Fibroblast of skin of scalp (primary cell): Measurements from ENCODE around the gene ELAC2.
A peak's percentile ranks its signal among the peaks of the same experiment; 100 is the strongest.
"Not testable (repeated sequence)": the region's sequence is repeated elsewhere in the genome, so short reads cannot be mapped to it uniquely, and the experiment has no call there.

Experiments
- DNase-seq: peaks from one replicate; pipeline ENCODE4 v3.0.0-alpha.2; 2013

ELAC2 gene

DNA sequence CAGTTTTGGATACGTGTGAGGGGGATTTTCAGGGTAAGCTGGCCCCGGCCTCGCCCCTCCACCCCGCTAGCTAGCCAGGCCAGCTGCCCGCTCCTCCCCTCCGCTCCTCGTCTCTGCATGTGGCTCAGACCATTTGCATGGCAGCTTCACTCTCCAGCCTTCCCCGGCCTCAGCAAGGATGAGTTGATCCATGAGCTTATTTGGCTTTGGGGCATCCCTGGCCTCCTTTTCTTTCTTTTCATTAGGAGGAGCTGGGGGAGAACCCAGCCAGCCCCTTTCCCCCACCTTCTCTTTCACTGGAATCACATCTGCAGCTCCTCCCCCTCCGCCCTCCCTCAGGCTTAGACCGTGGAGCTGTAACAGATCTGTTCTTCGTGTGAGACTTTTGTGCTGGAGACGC, 30.7 kb downstream of the ELAC2 start:
- DNase-seq = no peak

DNA sequence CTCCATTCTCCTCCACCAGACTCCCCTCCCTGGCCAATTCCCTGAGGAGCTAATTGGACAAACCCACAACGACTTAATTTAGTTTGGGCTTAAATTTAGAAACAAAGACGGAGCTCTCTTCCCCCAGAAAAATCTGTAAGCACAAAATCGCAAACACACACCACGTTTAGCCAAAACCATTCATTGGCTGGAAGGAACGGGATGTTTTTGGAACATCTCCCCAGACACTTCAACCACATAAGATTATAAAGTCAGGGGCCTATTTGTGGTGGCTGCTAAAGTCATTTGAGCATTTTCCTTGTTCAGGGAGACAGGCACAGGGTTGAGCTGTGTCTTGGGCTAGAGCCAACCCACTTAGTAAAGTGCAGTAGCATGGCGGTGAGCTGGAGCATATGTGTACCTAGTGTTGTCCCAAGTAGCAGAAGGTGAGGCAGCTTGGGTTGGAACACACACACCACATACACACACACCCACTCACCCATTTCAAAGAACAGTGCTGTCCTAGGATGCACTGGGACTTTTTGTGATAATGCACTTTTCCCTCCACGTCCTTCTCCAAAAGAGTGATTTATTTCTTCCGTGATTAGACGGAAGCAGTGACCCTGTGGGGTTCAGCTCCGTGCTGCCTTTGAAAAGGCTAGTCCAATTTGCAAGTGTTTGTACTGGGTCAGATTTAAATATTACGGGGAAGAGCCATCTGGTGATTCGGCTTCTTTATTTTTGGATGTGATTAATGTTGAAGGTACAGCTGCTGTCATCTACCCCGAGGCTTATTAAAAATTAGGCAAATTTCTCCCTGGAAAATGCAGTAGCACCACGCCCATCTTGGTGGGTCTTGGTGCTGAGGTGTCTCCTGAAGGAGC, 32.2 kb downstream of the ELAC2 start:
- DNase-seq = peak; percentile 67

DNA sequence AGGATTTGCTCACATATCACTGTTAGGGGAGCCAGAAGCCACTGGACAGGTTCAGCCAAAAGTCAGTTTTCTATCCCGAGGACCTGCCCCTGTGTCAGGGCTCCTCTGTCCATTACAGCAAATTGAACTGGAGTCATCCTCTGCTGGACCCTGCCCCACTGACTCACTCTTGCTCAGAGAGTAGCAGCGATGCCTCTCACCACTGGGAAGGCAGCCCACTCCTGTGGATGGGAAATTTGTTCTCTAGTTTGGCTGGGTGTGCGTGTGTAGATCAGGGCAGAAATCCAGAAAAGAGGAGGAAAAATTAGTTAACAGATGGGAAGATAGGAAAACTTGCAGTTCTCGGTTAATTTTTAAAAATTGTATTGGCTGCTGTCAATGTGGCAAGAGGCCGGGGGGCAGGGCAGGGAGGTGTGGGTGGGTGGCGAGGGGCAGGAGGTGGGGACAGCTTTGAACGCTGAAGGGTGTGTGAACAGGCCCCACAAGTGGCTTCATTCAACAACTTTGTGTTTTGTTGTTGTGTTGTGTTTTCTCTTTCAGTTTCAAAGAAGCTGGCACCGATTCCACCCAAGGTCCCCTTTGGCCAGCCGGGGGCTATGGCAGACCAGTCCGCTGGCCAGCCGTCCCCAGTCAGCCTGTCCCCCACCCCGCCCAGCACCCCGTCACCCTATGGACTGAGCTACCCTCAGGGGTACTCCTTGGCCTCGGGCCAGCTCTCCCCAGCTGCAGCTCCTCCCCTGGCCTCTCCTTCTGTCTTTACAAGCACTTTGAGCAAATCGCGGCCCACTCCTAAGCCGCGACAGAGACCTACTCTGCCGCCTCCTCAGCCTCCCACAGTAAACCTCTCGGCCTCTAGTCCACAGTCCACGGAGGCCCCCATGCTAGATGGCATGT, 33.6 kb downstream of the ELAC2 start:
- DNase-seq = peak; percentile 89

DNA sequence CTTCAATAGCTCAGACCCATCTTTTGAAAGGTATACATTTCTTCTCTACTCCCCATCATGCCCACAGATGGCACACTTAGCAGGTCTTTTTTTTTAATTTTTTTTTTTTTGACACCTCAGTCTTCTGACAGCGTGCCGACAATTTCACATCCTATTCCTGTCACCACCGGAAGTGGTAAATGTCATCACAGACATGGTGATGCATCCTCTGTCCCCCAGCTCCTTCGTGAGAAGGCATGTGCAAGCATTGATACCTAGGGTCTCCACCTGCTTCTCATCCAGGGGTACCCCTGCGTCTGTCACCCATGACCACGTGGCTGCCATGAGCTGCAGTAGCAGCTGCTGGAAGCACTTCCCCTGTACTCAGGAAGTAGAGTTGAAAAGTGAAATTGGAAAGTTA, 35.6 kb downstream of the ELAC2 start:
- DNase-seq = no peak

DNA sequence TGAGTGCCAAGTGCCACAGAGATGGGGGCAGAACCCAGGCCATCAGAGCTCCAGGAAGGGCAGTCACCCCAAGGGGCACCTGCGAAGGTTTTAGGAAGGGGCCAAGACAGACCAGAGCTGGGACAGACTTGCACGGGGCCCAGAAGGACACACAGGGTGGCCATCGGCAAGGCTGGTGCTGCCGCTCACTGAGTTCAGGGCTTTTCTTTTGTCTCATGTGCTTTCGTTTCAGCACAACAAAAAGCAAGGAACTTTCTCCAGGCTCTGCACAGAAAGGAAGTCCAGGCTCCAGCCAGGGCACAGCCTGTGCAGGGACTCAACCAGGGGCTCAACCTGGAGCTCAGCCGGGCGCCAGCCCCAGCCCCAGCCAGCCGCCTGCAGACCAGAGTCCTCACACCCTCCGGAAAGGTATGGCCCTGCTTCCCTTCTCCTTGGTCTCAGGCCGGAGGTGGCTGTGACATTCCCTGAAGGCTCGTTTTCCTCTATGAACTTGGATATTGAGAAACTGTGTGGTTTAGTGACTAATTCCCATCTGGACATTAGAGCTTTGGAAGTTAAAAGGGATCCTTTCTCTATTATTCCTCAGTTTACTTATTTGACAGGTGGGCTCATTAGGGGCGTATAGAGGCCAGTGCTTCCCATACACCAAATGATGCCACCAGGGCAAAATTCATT, 37.9 kb downstream of the ELAC2 start:
- DNase-seq = no peak

DNA sequence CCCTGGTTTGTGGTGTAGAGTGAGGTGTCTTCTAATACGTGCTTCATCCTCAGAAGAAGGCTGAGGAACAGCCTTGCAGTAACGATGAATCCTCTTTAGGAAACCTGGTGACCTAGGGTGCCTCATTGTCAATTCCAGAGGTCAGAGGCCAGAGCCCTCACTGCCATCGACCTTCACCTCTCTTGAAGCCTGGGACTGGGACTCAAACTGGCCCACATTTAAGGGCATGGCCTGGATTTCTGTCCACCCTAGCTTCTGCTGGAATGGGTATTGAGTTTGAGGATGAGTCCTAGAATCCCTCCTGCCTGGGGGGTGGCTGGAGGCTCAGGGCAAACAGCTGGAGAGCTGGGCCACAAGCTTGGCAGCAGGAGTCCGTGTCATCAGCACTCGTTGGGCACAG, 38.6 kb downstream of the ELAC2 start:
- no peak for DNase-seq

DNA sequence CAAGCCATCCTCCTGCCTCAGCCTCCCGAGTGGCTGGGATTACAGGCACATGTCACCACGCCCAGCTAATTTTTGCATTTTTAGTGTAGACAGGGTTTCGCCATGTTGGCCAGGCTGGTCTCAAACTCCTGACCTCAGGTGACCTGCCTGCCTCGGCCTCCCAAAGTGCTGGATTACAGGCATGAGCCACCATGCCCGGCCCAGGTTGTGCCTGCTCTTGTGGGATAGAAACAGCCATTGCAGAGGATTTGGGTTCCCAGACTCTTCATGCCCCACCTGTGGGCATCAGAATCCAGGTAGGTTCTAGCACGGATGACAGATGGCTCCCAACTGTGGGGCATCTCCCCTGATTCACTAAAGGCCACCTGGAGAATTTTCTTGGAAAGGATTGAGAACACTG, 39.0 kb downstream of the ELAC2 start:
- not testable (repeated sequence) for DNase-seq

DNA sequence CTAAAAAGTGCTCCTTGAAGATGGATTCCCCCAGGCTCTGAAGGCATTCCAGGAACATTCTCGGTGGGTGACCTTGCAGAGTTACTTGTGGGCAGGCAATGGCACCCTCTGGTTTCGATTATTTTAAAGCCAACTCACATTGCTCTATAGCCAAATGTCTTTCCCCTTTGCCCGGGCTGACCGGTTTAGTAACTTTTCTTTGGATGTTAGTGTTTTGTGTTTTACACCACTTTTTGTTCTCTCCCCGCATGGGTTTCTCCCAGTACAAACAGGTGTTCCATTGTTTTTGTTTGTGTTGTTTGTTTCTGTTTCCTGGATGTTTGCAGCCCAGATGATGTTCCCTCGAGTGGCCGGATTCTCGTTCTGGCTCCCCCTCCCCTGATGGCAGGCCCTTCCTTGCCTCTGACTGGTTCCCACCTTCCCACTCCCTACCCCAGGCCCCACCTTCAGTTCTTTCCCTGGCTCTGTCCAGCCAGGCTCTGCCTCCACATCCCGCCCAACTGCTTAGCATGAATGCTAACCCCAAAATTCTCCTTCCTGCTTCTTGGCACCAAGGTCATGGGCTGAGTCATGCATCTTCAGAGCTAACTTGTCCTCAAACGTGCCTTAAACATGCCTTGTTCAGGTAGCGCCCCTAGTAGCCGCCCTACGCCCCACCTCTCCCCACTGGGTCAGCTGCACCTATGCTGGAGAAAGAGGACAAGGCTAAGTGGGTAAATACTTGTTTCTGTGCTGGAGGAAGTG, 40.6 kb downstream of the ELAC2 start:
- DNase-seq = peak; percentile 23

DNA sequence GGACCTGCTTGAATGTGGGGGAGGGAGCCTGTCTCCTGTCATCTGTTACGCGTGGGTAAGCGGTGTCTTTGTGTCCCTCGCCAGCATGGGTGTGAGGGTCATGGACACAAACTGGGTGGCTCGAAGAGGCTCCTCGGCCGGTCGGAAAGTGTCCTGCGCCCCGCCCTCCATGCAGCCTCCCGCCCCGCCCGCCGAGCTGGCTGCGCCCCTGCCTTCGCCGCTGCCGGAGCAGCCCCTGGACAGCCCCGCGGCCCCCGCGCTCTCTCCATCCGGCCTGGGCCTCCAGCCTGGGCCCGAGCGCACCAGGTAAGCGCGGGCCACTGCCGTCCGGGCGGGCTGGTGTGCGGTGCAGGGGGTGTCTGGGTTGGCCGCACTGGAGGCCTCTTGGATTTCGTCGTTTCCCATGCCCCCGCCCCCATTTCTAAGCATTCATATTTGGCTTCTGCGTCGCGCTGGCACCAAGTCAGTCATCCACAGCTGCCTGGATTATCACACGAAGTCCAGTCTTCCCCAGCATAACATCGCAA, 43.8 kb downstream of the ELAC2 start:
- peak; percentile 27 for DNase-seq

DNA sequence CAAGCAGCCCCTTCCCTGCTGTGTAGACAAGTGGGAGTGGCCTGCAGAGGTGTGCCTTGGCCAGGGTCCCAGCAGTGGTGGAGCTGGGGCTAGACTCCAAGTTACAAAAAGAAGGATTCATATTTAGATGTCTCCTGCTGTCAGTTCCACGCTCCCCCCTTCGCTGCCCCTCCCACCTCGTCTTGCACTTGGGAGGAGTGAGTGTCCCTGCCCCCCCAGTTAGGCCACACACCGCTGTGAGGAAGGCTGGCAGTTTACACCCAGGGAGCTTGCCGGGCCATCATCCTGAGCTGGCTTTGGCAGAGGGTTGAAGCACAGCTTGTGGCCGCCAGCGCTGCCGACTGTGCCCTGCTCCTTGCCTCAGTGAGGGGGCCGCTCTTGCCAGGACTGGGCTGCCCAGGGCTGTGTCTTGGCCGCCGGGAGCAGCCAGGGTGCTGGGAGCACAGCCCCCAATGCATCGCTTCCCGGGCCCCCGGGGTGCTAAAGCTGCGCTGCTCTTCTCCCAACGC, 44.3 kb downstream of the ELAC2 start:
- DNase-seq = peak; percentile 37

DNA sequence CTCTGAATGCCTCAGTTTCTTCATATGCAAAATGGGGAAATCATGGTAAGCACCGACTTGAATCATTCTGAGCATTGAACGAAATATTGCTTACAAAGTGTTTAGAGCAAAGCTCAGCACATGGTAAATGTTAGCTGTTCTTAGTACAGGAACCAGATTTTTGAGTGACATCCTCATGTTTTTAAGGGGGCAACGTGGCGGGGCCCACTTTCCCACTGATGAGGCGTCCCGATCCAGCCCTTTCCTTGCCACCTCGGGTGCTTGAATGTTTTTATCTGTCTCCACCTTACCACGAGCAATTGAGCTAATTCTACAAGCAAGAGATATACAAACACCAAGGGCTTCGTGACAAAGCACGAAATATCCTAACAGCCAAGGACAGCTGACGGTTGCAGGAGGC, 49.9 kb downstream of the ELAC2 start:
- DNase-seq = no peak

DNA sequence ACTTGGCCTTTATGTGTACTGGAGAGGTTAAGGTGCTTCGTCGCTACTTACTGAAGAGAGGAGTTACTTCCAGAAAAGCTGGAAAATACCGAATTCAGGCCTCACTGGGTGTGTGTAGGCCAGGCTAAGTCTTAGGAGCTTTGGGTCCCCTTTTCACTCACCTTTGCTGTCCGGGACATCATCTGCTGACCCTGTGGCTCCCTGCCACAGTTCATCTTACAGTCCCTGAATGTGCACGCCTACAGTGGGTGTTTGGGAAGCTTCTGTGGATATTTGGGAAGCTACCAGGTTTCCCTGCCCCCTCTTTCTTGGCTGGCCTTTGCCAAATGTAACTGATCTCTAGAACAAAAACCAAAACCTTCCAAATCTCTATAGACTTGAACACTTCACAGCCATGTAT, 51.4 kb downstream of the ELAC2 start:
- no peak for DNase-seq

DNA sequence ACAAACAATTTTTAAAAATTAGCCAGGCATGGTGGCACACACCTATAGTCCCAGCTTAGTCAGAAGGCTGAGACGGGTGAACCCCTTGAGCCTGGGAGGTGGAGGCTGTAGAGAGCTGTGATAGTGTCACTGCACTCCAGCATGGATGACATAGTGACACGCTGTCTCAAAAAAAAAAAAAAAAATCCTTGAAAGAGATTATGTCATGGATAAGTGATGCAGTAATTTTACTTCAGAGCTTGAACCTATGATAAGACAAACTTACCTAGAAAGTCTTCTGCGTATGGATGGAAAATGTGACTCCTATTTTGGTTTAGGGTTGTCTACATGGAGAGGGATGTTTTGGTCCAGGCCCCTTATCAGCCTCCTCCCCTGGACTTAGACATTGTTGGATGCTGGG, 51.8 kb downstream of the ELAC2 start:
- no peak for DNase-seq

DNA sequence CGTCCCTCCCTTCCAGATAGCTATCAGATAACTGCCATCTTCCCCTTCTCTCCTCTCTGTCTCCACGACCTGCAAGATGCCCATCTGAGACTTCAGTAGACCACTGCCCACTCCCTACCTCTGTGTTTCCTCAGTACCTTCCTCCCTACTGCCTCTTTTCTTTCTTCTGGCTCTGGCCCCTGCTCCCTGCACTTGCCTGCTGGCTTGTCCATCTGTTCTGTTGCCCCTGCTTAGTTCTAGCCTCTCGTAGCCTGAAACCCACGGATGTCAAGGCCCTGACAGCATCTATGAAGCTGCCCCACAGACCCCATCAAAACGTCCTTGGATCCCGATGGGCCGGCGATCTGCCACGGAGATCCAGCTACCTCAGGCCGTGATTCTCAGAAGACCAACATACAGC, 53.0 kb downstream of the ELAC2 start:
- no peak for DNase-seq

DNA sequence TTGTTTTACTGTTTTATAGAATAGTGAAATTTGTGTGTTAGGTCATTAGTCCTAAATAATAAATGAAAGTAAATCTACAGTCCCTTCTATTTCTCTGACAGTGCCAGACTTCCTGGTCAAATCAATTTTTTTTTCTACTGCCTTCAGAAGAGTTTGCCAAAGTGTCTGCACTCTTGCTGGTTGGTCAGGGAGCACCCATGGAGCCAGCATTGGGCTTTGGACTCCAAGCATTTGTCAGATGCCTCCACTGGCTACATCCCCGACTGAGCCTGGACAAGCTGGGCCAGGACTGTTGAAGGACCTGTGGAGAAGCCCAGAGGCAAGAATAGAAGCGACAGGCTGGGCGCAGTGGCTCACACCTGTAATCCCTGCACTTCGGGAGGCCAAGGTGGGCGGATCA, 53.7 kb downstream of the ELAC2 start:
- no peak for DNase-seq

DNA sequence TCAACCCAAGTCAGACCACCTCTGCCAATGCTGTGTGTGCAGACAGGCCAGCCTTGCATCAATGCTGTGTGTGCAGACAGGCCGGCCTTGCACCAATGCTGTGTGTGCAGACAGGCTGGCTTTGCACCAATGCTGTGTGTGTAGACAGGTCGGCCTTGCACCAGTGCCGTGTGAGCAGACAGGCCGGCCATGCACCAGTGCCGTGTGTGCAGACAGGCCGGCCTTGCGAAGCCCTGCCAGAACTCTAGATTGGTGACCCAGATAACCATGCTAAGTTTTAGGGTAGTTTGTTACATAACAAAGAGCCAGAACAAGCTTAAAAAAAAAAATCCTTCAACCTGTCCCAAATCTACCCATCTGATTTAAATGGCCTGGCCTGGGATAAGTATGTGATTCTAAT, 54.3 kb downstream of the ELAC2 start:
- no peak for DNase-seq

DNA sequence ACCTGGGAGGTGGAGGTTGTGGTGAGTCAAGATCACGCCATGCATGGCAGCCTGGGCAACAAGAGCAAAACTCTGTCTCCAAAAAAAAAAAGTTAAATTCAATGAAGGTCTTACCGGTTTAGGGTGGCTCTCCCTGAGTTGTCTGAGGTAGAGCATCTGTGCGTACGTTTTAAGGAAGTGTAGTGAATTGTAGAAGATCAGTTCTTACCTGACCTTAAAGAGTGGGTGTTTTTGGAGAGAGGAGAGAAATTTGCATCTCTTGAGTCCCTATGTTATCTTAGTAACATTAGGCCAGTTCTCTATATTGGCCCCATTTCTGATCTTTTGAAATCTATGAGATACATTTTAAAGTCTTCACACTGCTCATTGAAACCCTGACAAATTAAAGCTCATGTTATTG, 56.2 kb downstream of the ELAC2 start:
- no peak for DNase-seq

DNA sequence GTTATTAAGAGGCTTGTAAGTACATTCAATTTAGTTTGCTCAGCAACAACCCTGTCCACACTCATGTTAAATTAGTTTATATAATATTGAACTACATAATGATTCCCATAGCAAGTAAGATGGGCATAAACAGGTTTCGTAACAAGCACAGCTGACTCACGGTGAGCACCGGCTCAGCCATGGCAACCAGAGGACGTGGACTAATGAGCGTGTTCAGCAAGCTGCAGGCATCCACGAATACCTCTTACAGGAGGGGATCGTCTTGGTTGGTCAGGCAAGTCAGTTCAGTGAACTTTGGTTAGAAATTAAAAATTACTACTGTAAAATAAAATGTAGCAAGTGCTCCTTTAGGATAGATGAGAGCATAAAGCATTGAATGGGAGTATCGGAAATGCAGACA, 58.4 kb downstream of the ELAC2 start:
- peak; percentile 32 for DNase-seq

DNA sequence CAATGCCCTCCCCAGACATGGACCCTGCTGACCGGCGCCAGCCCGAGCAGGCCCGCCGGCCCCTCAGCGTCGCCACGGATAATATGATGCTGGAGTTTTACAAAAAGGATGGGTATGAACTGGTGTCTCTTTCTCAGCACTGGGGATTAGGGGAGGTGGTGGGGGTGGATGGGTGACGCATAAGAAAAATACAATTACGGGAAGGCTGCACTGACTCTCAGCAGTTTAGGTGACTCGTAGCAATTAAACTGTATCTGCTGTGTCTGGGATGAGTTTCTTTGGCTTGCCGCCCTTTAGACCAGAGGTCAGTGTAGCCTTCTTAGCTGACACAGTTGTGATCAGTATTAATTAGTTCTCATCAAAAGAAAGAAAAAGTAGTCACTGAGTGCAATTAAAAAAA, 59.0 kb downstream of the ELAC2 start:
- DNase-seq = peak; percentile 59

DNA sequence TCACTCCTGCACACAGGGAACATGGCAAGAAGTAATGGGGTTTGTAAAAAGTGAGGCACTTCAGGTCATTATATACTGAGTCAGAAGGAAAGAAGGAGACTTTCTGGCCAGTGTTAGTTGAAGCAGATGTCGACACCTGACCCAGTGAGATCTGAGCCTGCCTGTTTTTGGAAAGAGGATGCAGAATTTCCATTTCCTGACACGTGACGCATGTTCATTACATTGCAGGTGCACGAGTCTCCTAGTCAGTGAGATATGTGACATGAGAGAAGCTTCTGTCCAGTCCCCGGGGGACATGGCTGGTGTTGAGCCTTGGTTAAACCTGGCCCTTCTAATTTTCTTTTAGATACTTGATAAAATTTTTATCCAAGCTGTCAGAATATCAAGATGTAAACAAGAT, 62.3 kb downstream of the ELAC2 start:
- no peak for DNase-seq

DNA sequence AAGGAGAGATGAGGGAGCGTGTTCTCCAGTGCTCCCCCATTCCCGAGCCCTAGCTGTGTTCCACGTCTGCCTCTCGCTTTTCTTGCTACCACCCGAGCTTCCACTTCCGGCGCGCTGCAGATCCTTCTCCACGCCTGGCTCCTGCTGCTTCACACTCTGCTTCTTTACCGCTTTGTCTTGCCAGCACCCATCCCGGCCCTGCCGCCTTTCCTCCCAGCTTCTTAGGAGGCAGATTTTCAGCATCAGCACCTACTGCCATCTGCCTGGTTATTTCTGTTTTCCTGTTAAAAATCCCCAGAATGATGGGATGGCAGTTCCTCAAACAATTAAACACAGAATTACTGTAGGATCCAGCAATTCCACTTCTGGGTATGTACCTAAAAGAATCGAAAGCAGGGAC, 64.7 kb downstream of the ELAC2 start:
- no peak for DNase-seq

DNA sequence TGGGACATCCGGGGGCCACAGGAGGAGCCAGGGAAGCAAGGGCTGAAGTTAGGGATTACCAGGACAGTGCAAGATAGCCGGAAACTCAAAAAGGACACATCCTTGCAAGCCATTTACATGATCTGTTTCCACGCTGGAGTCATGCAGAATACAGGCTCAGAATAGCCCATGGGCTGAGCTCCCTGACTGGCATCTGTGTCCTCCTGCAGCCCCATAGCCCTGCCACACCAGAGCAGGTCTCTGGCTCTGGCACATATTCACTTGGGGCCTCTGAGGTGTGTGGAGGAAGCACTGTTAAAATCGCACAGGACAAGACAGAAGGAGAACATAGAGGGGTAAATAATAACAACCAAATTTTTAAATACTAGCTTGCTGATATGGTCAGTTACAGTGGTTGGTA, 65.8 kb downstream of the ELAC2 start:
- DNase-seq = no peak
